RWPE2 (cell line): Measurements from ENCODE around the gene UAP1L1.

Experiments used
- ATAC-seq: fragments of 200-7000 bp; cut with Tn5 transposase; 3 replicates; pipeline ENCODE4 v1.9.1; 2021; ENCODE audit warnings: low read depth
- DNase-seq: peaks from one replicate; pipeline ENCODE4 v3.0.0-alpha.2; 2020; ENCODE audit warnings: low spot score
- H3K27ac ChIP-seq: fragments of 450-650 bp; 2 replicates; pipeline ENCODE4 v1.5.1; 2017; ENCODE audit warnings: mild to moderate bottlenecking; ENCODE audit not compliant: poor library complexity, severe bottlenecking
- H3K27me3 ChIP-seq: fragments of 250-450 bp; sonication (Bioruptor Pico); 2 replicates; pipeline ENCODE4 v1.5.1; 2021; ENCODE audit warnings: mild to moderate bottlenecking, moderate library complexity; ENCODE audit not compliant: insufficient read depth, poor library complexity, severe bottlenecking
- H3K36me3 ChIP-seq: fragments of 250-450 bp; sonication (Bioruptor Pico); 2 replicates; pipeline ENCODE4 v1.5.1; 2020; ENCODE audit warnings: low read depth, mild to moderate bottlenecking, moderate library complexity
- H3K4me1 ChIP-seq: fragments of 250-450 bp; sonication (Bioruptor Pico); 2 replicates; pipeline ENCODE4 v1.5.1; 2021; ENCODE audit warnings: mild to moderate bottlenecking, moderate library complexity; ENCODE audit not compliant: insufficient read depth, poor library complexity, severe bottlenecking
- H3K4me3 ChIP-seq: fragments of 250-450 bp; sonication (Bioruptor Pico); 2 replicates; pipeline ENCODE4 v1.5.1; 2021; ENCODE audit warnings: mild to moderate bottlenecking, moderate library complexity; ENCODE audit not compliant: severe bottlenecking
- H3K9me3 ChIP-seq: fragments of 250-450 bp; sonication (Bioruptor Pico); 2 replicates; pipeline ENCODE4 v1.5.1; 2021; ENCODE audit warnings: mild to moderate bottlenecking, moderate library complexity; ENCODE audit not compliant: severe bottlenecking
- TF ChIP-seq, protein P1 (sequence below): fragments of 450-650 bp; IDR thresholded peaks from one replicate; pipeline ENCODE4 v1.5.1; 2017; ENCODE audit warnings: mild to moderate bottlenecking, moderate library complexity; ENCODE audit not compliant: poor library complexity, severe bottlenecking

Gene UAP1L1

DNA sequence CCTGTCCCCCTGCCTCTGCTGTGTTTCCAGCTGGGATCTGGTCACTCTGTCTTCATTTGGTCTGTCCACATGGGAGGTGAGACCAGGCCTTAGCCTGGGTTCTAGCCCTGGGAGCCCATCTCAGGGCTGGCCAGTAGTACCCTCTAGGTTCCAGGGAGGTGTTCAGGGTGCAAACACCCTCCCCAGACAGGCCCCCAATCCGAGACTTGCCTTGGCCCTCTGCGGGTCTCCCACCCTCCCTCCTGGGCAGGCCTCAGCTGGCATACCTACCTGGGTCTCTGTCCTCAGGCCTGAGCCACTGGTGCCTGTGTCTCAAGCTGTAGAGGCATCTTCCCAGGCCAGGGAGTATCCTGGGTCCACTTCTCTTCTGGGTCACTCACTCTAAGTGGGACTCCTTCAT lies 6.0 kb upstream of the UAP1L1 start:
- ATAC-seq = no peak
- no peaks in the 10 kb centered on the region for H3K4me1 ChIP-seq
- TF ChIP-seq, protein P1, sequence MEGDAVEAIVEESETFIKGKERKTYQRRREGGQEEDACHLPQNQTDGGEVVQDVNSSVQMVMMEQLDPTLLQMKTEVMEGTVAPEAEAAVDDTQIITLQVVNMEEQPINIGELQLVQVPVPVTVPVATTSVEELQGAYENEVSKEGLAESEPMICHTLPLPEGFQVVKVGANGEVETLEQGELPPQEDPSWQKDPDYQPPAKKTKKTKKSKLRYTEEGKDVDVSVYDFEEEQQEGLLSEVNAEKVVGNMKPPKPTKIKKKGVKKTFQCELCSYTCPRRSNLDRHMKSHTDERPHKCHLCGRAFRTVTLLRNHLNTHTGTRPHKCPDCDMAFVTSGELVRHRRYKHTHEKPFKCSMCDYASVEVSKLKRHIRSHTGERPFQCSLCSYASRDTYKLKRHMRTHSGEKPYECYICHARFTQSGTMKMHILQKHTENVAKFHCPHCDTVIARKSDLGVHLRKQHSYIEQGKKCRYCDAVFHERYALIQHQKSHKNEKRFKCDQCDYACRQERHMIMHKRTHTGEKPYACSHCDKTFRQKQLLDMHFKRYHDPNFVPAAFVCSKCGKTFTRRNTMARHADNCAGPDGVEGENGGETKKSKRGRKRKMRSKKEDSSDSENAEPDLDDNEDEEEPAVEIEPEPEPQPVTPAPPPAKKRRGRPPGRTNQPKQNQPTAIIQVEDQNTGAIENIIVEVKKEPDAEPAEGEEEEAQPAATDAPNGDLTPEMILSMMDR = no peak
- H3K36me3 ChIP-seq = no peaks in the 10 kb centered on the region
- H3K27ac ChIP-seq = peak overlapping the region; percentile 47
- no peak for DNase-seq
- no peaks in the 10 kb centered on the region for H3K9me3 ChIP-seq
- H3K27me3 ChIP-seq = no peaks in the 10 kb centered on the region
- peak overlapping the region; percentile 90 for H3K4me3 ChIP-seq

DNA sequence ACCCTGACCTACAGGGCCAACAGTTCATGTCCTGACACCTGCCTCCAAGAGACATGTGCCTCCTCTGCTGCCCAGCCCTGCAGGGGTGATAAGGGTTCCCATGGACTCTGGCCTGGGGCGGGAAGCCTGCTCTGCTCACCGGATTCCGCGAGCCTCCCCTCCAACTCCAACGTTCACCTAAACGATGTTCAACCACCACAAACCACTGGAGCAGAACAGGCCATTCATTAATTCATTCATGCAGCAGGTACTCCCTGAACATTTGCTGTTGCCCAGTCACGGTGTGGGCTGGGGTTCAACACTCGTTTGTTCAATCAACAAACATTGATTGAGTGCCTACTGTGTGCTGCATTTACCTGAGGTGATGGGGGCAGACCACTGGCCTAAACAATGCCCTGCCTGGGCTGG lies 3.3 kb upstream of the UAP1L1 start:
- ATAC-seq = no peak
- Histone ChIP-seq H3K27ac (no peak overlapping the region), H3K9me3 (no peaks in the 10 kb centered on the region), H3K27me3 (no peaks in the 10 kb centered on the region), H3K36me3 (peaks cover 5% of the 10 kb centered on the region; the same call in 1 of the 2 replicates), H3K4me3 (no peak overlapping the region), H3K4me1 (no peaks in the 10 kb centered on the region)
- no peak for DNase-seq
- TF ChIP-seq, protein P1 = no peak

DNA sequence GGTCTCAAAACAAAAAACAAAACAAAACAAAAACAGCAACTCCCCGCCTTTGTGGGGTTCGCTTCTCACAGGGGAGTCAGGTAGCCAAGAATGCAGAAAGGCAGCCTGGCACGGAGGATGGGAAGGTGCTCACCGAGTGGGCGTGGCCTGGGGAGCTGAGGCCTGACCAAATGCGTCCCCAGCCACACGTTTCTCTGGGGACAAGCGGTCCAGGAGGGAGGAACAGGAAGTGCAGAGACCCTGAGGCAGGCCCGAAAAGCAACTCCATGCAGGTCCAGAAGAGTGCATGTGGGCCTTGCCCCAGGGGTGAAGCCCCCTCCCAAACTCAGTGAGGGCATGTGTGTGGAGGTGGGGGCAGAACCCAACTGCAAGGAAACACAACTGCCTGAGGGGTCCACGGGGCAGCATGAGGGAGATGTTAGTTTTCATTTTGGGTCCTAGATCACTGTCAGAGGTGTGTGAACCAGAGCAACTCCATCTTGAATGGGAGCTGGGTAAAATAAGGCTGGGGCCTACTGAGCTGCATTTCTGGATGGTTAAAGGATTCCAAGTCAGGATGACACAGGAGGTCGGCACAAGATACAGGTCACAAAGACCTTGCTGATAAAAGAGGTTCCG lies 2.6 kb upstream of the UAP1L1 start:
- H3K27ac ChIP-seq = no peak overlapping the region
- DNase-seq (no peak), ATAC-seq (no peak)
- TF ChIP-seq, protein P1 = no peak
- no peaks in the 10 kb centered on the region for H3K9me3 ChIP-seq
- H3K4me3 ChIP-seq = no peak overlapping the region
- H3K36me3 ChIP-seq = peaks cover 9% of the 10 kb centered on the region; the same call in 1 of the 2 replicates
- no peaks in the 10 kb centered on the region for H3K27me3 ChIP-seq
- H3K4me1 ChIP-seq = no peaks in the 10 kb centered on the region

DNA sequence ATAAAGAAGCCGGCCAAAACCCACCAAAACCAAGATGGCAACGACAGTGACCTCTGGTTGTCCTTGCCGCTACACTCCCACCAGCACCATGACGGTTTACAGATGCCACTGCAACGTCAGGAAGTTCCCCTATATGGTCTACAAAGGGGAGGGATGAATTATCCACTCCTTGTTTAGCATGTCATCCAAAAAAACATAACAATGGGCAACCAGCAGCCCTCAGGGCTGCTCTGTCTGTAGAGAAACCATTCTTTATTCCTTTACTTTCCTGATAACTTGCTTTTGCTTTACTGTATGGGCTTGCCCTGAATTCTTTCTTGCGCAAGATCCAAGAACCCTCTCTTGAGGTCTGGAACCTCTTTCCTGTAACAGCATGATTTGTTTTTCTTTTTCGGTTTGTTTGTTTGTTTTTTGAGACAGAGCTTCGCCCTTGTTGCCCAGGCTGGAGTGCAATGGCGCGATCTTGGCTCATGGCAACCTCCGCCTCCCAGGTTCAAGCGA lies 2.0 kb upstream of the UAP1L1 start:
- Histone ChIP-seq H3K9me3 (no peaks in the 10 kb centered on the region), H3K27me3 (no peaks in the 10 kb centered on the region), H3K4me1 (no peaks in the 10 kb centered on the region), H3K36me3 (peaks cover 12% of the 10 kb centered on the region; the same call in 1 of the 2 replicates), H3K27ac (no peak overlapping the region), H3K4me3 (no peak overlapping the region)
- ATAC-seq (no peak), DNase-seq (no peak)
- TF ChIP-seq, protein P1 = no peak

DNA sequence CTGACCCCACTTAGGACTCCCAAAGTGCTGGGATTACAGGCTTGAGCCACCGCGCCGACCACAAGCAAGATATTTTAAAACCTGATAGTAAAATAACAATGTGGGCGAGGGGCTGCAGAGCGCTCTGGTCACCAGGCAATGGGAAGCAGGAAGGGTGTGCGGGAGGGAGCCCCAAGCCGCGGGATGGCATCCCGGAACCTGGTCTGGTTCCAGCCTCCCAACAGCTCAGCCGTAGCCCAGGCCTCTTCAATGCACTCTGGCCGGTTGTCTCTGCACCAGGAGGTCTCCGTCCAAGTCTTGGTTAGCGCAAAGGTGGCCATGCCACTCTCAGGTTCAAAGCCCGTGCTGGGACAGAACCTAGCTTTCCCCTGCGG lies 694 bp upstream of the UAP1L1 start:
- Histone ChIP-seq H3K9me3 (no peaks in the 10 kb centered on the region), H3K4me1 (no peaks in the 10 kb centered on the region), H3K27me3 (no peaks in the 10 kb centered on the region), H3K36me3 (peaks cover 12% of the 10 kb centered on the region; the same call in 1 of the 2 replicates), H3K27ac (no peak overlapping the region), H3K4me3 (no peak overlapping the region)
- ATAC-seq (no peak), DNase-seq (no peak)
- TF ChIP-seq, protein P1 = no peak
